Measurements from ENCODE around the gene ADIG.

- no peak for TF ChIP-seq CTCF (conservative IDR thresholded peaks at IDR 0.05 in 1 of 2, IDR thresholded peaks at IDR 0.05 in 1 of 2; ENCODE audit: low read depth in 1 of 2, low read length in 2 of 2)
- no peak for TF ChIP-seq EZH2 (IDR thresholded peaks at IDR 0.05; ENCODE audit: low read length, missing control alignments)
Measured at GRCh38 chr20:38623061-38623460, 42.1 kb downstream of the ADIG start.

Data from fibroblast of lung (primary cell).